Right forelimb (tissue), 1 donor: Measurements from ENCODE around the gene EGR1.
"Not testable (repeated sequence)": the region's sequence is repeated elsewhere in the genome, so short reads cannot be mapped to it uniquely, and the experiment has no call there.

Experiments
- DNase-seq: peaks from one replicate; pipeline ENCODE4 v3.0.0-alpha.2; 2018

Gene EGR1

DNA sequence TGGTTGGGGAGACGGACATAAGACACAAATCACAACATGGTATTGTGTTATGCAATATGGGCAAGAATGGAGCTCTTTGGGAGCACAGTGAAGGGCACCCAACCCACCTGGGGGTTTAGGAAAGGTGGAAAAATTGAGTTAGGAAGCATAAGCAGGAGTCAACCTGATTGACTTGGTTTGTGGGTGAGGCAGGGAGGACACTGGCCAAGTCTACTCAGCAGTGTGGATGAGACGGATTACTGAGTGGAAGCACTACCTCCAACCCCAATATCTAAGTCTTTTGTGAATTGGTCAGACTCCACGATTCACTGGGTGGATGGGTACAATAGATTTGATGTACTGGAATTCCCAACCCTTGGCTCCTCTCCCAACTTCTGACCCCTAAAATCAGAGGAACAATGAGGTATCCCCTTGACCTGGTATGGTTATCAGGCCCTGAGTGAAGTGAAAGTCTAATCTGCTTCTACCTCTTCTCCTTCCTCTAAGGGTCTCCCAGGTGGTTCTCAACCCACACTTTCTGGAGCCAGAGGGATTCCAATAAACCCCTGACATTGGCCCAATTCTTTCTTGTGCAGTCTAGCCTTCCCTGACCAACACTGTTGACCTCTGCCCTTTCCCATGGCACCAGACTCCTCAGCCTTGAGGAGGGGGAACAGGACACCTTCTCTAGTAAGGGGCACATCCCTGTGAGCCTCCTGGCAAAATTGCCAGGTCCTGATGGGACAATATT, 5.2 kb downstream of the EGR1 start:
- DNase-seq = peak; percentile 57

DNA sequence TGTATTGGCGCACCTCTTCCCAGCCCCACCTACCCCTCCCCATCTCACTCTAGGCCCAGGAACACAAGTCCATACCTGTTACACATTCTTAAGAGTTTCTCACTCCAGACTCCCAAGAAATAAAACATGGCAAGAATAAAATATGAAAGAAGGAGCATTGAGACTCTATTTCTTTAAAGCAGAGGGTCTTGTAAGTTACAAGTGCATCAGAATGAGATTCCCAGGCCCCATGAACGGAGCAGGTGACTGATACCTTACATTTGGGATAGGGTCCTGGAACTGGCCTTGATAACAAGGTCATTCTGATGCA, 5.7 kb downstream of the EGR1 start:
- DNase-seq = no peak

GRCh38 chr5:138472353-138472752, 7.1 kb downstream of the EGR1 start:
- no peak for DNase-seq

- DNase-seq = not testable (repeated sequence)
These were observed 7.9 kb downstream of the EGR1 start for GRCh38 chr5:138473151-138473550.

GRCh38 chr5:138476918-138477317, 11.6 kb downstream of the EGR1 start:
- DNase-seq = no peak

GRCh38 chr5:138482638-138483037, 17.4 kb downstream of the EGR1 start:
- no peak for DNase-seq

GRCh38 chr5:138488481-138488945, 23.2 kb downstream of the EGR1 start:
- no peak for DNase-seq

DNA sequence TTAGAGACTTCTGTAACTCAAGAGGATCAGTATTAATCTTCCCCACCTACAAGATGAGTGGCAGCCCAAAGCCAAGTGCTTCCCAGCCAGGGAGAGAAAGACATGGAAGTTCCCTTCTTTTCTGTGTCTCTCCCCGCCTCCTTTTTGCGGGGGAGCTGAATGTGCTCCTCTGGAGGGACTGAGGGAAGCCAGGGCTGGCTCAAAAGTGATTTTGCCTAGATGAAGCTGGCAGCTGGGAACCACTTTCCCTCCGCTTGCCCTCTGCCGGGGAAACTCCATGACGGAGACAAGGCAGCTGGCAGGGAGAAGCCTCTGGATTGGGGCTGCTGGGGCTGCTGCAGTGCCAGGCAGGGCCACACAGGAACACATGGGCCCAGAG, 24.4 kb downstream of the EGR1 start:
- DNase-seq = no peak

DNA sequence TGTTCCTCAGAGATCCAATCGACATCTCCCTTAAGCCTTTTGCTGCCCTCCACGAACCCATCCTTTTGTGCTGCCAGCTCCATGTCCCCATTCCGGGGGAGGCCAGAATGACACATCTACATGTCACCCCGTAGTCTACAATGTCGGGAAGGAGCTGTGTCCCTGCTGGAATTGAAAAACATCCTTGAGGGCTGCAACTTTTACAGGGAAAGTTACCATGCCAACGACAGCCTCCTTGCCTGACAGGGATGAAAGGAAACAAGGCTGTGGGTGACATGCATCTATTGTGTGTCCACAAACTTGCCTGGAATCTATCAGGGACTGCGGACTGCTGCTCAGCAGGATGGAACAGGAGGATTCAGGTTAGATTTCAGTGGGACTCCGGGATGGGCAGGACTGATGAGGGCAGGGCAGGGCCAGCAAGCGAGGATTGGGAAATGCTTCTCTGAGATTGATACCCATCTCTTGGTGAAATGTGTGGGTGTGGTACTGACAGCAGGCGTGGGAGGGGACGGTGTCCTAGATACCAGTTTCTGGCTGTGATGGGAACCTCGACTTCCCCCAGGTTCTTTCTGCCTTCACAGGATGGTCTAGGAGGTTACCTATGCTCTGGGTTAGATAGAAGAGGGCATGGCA, 25.5 kb downstream of the EGR1 start:
- DNase-seq = no peak

GRCh38 chr5:138491284-138491648, 26.0 kb downstream of the EGR1 start:
- DNase-seq = no peak

DNA sequence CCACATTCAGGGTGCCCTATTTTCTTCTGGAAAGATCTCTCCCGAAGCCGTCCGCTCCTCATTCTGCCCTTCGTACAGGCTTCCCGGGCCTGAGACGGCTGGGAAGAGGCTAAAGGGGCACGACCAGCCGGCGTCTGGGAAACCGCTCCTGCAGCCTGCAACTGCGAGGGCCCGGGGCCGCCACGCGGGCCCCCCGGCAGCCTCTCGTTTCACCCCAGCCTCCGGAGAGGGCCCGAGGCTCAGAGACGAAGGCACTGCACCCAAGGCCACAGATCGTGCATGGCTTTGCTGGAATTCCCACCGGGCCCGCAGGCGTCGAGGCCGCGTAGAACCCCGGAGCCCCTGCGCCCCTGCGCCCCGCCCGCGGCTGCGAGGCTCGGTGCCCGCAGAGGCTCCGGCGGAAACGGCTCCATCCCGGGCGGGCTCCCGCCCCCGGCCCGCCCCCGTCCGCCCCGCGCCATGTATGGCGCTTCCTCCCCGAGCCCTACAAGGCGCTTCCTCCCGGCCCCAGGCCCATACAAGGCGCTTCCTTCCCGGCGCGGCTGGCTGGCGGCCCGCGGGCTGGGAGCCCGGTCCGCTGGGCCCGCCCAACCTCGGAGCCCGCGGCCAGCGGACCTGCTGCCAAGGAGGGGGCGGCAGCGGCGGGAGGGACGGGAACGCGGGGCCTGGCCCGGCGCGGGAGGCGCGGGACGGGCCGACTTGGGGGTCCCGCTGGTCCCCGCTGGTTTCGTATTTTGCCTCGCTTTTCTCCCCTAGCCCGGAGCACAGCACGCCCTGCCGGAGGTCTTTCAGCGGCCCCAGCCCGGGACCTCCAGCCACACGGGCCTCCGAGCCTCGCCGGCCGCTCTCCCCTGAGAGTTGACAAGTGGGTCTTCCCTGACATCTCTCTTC, 26.6 kb downstream of the EGR1 start:
- DNase-seq = peak; percentile 95

DNA sequence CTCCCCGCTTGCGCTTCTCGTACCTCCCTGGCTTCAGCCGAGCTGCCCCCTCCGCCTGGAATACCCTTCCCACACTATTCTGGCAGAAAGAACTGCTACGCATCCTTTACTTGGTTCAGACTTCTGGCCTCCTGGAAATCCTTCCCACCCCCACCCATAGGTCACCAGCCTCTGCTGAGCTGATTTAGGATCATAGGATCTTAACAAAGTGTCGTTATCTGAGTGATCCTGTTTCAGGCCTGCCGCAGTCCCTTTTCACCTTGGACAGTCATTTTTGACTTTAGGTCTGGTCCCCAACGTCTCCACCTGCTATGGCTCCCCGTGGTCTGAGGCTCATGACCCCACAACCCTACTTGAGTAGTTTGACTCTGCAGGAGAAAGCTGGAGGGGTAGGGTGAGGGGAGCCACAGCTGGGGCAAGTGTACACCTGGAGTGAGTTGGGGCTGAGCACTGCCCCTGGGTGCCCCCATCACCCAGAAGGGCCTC, 27.3 kb downstream of the EGR1 start:
- no peak for DNase-seq

- DNase-seq = no peak
These were observed 30.1 kb downstream of the EGR1 start for GRCh38 chr5:138495351-138495750.

GRCh38 chr5:138498376-138498775, 33.1 kb downstream of the EGR1 start:
- DNase-seq = no peak

DNA sequence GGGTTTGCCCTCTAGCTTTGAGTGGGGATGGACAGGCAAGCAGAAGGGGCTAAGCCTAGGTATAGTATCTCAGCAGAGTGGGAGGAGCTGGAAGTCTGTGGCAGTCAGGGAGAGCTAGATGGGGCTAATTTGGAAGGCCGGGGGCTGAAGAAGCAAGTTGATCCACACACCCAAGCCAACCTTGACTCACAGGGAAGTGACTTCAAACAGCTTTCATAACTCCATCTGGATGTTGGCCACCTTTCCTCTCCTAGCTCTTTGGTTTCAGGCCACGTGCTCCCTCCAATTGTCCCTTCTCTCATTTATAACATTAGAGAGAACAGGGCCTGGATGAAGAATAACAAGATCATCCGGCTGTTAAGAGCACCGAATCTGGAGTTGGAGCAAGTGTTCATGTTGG, 36.8 kb downstream of the EGR1 start:
- no peak for DNase-seq

- DNase-seq = no peak
These were observed 37.2 kb downstream of the EGR1 start for GRCh38 chr5:138502521-138502920.

DNA sequence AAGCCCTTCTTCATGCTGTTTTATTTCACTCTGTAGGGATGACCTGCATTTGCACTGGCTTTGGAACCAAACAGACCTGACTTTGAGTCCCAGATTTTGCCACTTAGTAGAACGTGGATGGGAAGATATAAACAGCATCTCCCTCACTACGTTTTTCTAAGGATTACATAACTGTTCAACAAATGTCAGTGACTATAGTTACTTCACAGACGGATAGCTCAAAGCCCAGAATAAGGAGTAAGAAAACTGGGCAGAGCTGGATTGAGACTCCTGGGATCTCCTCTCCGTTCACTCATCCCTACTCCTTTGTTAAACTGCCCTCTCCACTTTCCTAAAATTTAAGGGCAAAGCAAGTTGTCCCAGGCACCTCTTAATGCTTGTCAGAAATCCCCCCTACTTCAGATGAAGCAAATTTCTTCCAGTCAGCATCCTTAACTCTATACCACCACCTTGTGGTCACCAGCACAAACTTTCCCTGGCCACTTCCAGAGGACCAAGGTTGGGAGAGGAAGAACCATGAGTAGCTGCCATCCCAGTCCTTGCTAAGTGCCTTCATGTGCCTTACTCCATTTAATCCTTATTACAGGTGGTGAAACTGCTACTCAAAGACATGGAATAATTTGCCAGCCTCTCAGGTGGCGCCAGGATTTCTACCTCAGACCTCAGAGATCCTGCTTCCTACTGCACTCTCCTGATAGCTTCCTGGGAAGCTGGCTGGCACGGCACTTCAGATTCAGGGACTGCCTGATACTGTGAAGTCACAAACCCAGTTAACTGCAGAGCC, 38.4 kb downstream of the EGR1 start:
- peak; percentile 65 for DNase-seq

DNA sequence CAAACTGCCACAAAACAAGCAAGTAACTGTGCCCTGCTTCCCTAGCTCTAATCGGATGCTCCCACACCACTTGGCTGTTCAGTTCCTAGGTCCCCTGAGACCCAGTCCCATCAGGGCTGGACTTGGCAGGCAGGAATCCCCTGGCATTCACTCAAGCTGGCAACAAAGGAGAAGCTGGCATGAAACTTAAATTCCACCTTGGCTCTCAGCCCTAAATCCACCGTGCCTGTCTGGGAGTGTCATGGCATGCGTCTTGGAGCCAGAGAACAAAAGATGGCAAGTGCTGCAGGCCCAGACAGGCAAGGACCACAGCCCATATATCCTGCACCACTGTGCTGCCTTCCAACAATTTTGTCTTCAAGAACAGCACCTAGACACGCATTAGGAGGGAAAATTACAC, 39.5 kb downstream of the EGR1 start:
- no peak for DNase-seq

- DNase-seq = no peak
These were observed 41.4 kb downstream of the EGR1 start for GRCh38 chr5:138506370-138507306.

- DNase-seq = not testable (repeated sequence)
These were observed 42.2 kb downstream of the EGR1 start for GRCh38 chr5:138507485-138507884.

- no peak for DNase-seq
These were observed 43.7 kb downstream of the EGR1 start for GRCh38 chr5:138508958-138509357.

- no peak for DNase-seq
These were observed 48.7 kb downstream of the EGR1 start for GRCh38 chr5:138514021-138514420.
